ENCODE measurements around the gene OR2M7.

DNA sequence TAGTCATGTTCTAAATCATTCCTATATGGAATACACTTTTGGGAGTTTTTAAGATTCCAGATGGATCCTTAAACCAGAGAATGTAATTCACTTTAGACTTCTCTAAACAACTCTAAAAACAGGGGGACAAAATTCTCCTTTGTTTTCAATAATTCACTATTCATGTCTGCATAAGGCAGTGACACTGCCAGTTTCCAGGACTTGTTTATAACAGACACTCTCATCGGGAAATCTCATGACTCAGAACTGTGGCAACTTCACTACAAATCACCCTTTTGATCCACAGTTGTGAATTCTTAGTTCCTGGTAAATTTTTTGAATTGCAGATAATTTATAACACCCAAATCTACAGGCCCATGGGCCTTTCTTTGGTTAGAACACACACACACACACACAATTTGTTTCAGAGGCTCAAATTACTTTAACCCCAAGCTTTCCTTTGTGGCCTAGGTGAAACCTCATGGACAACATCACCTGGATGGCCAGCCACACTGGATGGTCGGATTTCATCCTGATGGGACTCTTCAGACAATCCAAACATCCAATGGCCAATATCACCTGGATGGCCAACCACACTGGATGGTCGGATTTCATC, 36.9 kb upstream of the OR2M7 start, which contains the start of gene OR2T4:
- TF ChIP-seq, protein P1, sequence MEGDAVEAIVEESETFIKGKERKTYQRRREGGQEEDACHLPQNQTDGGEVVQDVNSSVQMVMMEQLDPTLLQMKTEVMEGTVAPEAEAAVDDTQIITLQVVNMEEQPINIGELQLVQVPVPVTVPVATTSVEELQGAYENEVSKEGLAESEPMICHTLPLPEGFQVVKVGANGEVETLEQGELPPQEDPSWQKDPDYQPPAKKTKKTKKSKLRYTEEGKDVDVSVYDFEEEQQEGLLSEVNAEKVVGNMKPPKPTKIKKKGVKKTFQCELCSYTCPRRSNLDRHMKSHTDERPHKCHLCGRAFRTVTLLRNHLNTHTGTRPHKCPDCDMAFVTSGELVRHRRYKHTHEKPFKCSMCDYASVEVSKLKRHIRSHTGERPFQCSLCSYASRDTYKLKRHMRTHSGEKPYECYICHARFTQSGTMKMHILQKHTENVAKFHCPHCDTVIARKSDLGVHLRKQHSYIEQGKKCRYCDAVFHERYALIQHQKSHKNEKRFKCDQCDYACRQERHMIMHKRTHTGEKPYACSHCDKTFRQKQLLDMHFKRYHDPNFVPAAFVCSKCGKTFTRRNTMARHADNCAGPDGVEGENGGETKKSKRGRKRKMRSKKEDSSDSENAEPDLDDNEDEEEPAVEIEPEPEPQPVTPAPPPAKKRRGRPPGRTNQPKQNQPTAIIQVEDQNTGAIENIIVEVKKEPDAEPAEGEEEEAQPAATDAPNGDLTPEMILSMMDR (IDR thresholded peaks at IDR 0.05), result no peak
- TF ChIP-seq, protein P2, sequence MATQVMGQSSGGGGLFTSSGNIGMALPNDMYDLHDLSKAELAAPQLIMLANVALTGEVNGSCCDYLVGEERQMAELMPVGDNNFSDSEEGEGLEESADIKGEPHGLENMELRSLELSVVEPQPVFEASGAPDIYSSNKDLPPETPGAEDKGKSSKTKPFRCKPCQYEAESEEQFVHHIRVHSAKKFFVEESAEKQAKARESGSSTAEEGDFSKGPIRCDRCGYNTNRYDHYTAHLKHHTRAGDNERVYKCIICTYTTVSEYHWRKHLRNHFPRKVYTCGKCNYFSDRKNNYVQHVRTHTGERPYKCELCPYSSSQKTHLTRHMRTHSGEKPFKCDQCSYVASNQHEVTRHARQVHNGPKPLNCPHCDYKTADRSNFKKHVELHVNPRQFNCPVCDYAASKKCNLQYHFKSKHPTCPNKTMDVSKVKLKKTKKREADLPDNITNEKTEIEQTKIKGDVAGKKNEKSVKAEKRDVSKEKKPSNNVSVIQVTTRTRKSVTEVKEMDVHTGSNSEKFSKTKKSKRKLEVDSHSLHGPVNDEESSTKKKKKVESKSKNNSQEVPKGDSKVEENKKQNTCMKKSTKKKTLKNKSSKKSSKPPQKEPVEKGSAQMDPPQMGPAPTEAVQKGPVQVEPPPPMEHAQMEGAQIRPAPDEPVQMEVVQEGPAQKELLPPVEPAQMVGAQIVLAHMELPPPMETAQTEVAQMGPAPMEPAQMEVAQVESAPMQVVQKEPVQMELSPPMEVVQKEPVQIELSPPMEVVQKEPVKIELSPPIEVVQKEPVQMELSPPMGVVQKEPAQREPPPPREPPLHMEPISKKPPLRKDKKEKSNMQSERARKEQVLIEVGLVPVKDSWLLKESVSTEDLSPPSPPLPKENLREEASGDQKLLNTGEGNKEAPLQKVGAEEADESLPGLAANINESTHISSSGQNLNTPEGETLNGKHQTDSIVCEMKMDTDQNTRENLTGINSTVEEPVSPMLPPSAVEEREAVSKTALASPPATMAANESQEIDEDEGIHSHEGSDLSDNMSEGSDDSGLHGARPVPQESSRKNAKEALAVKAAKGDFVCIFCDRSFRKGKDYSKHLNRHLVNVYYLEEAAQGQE (IDR thresholded peaks at IDR 0.05; ENCODE audit: insufficient read depth in 1 of 2, low read depth in 2 of 2, low read length in 1 of 2), result no peak
- TF ChIP-seq TCF7L2 (IDR thresholded peaks at IDR 0.05; ENCODE audit: low read depth, low read length), result no peak
- TF ChIP-seq POLR2AphosphoS5 (IDR thresholded peaks at IDR 0.05; ENCODE audit: low read depth, low read length), result no peak
- no peak for TF ChIP-seq SIN3A (IDR thresholded peaks at IDR 0.05; ENCODE audit: borderline replicate concordance, insufficient read depth, low read depth, low read length)

All from Panc1 (cell line).